GM12891 (cell line): ENCODE results near the gene LEUTX.

Source experiments
- PAX5 ChIP-seq: IDR thresholded peaks from 2 replicates; pipeline ENCODE4 v1.6.1; 2011; ENCODE audit warnings: low read length, moderate library complexity, mild to moderate bottlenecking; ENCODE audit not compliant: insufficient read depth, severe bottlenecking
- POLR2A ChIP-seq: IDR thresholded peaks from 2 replicates; pipeline ENCODE4 v1.6.1; 2011; ENCODE audit warnings: low read depth, low read length, control low read depth
- POLR2AphosphoS5 ChIP-seq: IDR thresholded peaks from 2 replicates; pipeline ENCODE4 v1.6.1; 2011; ENCODE audit warnings: low read depth, low read length, control low read depth
- TAF1 ChIP-seq: IDR thresholded peaks from 2 replicates; pipeline ENCODE4 v1.6.1; 2011; ENCODE audit warnings: low read depth, low read length, control low read depth

DNA sequence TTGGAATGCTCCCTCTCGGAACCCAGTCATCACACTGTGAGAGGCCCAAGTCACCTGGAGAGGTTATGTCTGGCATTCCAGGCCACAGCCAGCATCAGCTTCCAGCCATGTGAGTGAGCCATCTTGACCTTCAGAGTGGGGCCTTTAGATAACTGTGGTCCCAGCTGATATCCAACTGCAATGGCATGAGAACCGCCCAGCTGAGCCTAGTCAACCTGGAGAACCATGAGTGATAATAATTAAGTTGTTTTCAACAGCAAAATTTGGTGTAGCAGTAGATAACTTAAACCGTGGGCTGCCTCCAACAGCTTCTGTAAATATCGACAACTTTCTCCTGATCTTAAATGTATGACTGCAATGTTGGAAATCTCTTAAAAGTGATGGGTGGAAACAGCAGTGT, 30.7 kb downstream of the LEUTX start:
- TF ChIP-seq POLR2A = no peak
- TF ChIP-seq POLR2AphosphoS5 = no peak
- TF ChIP-seq TAF1 = no peak
- no peak for TF ChIP-seq PAX5
